Endothelial cell of umbilical vein (primary cell): Measurements from ENCODE around the gene SYN1.

Experiments
- CTCF ChIP-seq, 2 donors: IDR thresholded peaks; 1 replicate in 1 of 2; 2 replicates in 1 of 2; pipeline ENCODE4 v1.5.1; 2011; ENCODE audit warnings: low read length in 2 of 2, mild to moderate bottlenecking in 2 of 2, moderate library complexity in 2 of 2, control low read depth in 1 of 2, inconsistent platforms in 1 of 2, low read depth in 1 of 2; ENCODE audit not compliant: insufficient read depth in 1 of 2; ENCODE audit errors: extremely low read depth in 1 of 2
- EZH2 ChIP-seq: IDR thresholded peaks from 2 replicates; pipeline ENCODE4 v1.6.1; 2012; ENCODE audit warnings: borderline replicate concordance, low read depth, mild to moderate bottlenecking, moderate library complexity, low read length, inconsistent platforms; ENCODE audit not compliant: severe bottlenecking
- FOS ChIP-seq: IDR thresholded peaks from 2 replicates; pipeline ENCODE4 v1.6.1; 2011; ENCODE audit warnings: mild to moderate bottlenecking, low read length, moderate library complexity, borderline replicate concordance; ENCODE audit not compliant: insufficient read depth
- MAX ChIP-seq: IDR thresholded peaks from 2 replicates; pipeline ENCODE4 v1.6.1; 2011; ENCODE audit not compliant: insufficient read depth, insufficient read length
- POLR2AphosphoS5 ChIP-seq: IDR thresholded peaks from 2 replicates; pipeline ENCODE4 v1.6.1; 2012; ENCODE audit warnings: low read depth, mild to moderate bottlenecking, control low read depth, low read length, moderate library complexity; ENCODE audit not compliant: insufficient read depth

GRCh38 chrX:47614618-47615017, 5.0 kb downstream of the SYN1 start:
- no peak for TF ChIP-seq POLR2AphosphoS5
- TF ChIP-seq MAX, result no peak
- no peak for TF ChIP-seq CTCF (IDR thresholded peaks at IDR 0.05; ENCODE audit: extremely low read depth in 1 of 2, insufficient read depth in 1 of 2, low read depth in 1 of 2, low read length in 2 of 2)
- no peak for TF ChIP-seq FOS
- no peak for TF ChIP-seq EZH2
